Measurements from ENCODE around the gene THSD4.

DNA sequence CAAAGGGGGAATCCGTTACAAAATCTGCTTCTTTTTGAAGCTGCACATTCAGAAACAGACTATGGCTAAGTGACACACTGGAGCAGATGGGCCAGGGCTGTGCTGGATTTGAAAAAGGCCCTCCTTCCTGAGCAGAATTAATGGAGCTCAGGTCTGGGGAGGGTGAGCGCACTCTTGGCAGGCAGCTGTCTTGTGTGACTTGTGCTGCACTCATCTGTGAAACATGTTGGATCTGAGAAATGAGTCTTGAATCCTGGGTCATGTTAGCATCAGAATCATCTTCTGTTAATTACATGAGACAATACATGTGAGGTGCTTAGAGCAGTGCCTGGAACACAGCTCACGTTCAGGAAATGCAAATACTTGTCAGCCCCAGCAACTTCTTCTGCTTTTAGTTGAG is 219.6 kb downstream of the THSD4 start:
- TF ChIP-seq, protein P1, sequence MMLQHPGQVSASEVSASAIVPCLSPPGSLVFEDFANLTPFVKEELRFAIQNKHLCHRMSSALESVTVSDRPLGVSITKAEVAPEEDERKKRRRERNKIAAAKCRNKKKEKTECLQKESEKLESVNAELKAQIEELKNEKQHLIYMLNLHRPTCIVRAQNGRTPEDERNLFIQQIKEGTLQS (IDR thresholded peaks at IDR 0.05; ENCODE audit: insufficient read depth, low read depth, low read length), result no peak
- TF ChIP-seq YY1 (IDR thresholded peaks at IDR 0.05; ENCODE audit: low read depth, low read length) (no peak), ZNF274 (IDR thresholded peaks at IDR 0.05; ENCODE audit: borderline replicate concordance, extremely low read depth, low read length) (no peak), SUZ12 (IDR thresholded peaks at IDR 0.05; ENCODE audit: low read length) (no peak), SP2 (IDR thresholded peaks at IDR 0.05; ENCODE audit: low read length) (no peak), CBX5 (IDR thresholded peaks at IDR 0.05; ENCODE audit: low read depth, low read length) (no peak), BRCA1 (IDR thresholded peaks at IDR 0.05; ENCODE audit: low read depth, low read length) (no peak), POLR2A (IDR thresholded peaks at IDR 0.05; ENCODE audit: control extremely low read depth in 1 of 2, low read depth in 2 of 2, low read length in 2 of 2) (no peak)
- TF ChIP-seq, protein P2, sequence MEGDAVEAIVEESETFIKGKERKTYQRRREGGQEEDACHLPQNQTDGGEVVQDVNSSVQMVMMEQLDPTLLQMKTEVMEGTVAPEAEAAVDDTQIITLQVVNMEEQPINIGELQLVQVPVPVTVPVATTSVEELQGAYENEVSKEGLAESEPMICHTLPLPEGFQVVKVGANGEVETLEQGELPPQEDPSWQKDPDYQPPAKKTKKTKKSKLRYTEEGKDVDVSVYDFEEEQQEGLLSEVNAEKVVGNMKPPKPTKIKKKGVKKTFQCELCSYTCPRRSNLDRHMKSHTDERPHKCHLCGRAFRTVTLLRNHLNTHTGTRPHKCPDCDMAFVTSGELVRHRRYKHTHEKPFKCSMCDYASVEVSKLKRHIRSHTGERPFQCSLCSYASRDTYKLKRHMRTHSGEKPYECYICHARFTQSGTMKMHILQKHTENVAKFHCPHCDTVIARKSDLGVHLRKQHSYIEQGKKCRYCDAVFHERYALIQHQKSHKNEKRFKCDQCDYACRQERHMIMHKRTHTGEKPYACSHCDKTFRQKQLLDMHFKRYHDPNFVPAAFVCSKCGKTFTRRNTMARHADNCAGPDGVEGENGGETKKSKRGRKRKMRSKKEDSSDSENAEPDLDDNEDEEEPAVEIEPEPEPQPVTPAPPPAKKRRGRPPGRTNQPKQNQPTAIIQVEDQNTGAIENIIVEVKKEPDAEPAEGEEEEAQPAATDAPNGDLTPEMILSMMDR (IDR thresholded peaks at IDR 0.05; ENCODE audit: control extremely low read depth in 1 of 3, insufficient read depth in 1 of 3, low read depth in 1 of 3, low read length in 3 of 3), result no peak

Measured in H1 (cell line).